ENCODE data around the gene COL11A2.

GRCh38 chr6:33208091-33208967 is 16.1 kb upstream of the COL11A2 start, which contains the start of gene RING1:
- TF ChIP-seq, protein P1, sequence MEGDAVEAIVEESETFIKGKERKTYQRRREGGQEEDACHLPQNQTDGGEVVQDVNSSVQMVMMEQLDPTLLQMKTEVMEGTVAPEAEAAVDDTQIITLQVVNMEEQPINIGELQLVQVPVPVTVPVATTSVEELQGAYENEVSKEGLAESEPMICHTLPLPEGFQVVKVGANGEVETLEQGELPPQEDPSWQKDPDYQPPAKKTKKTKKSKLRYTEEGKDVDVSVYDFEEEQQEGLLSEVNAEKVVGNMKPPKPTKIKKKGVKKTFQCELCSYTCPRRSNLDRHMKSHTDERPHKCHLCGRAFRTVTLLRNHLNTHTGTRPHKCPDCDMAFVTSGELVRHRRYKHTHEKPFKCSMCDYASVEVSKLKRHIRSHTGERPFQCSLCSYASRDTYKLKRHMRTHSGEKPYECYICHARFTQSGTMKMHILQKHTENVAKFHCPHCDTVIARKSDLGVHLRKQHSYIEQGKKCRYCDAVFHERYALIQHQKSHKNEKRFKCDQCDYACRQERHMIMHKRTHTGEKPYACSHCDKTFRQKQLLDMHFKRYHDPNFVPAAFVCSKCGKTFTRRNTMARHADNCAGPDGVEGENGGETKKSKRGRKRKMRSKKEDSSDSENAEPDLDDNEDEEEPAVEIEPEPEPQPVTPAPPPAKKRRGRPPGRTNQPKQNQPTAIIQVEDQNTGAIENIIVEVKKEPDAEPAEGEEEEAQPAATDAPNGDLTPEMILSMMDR (IDR thresholded peaks at IDR 0.05): no peak
- TF ChIP-seq POLR2A (IDR thresholded peaks at IDR 0.05): peak in 1 of 2 donors; percentile 95

All from lower leg skin (tissue), 3 donors.